Brain microvascular endothelial cell (primary cell): Measurements from ENCODE around the gene UNC5B.

Source experiments
- DNase-seq: peaks from one replicate; pipeline ENCODE4 v3.0.0-alpha.2; 2020
- H3K27ac ChIP-seq: fragments of 250-450 bp; sonication (Bioruptor Pico); 2 replicates; pipeline ENCODE4 v1.5.1; 2020; ENCODE audit warnings: mild to moderate bottlenecking, moderate library complexity
- H3K27me3 ChIP-seq: fragments of 250-450 bp; sonication (Bioruptor Pico); replicated peaks from 2 replicates; pipeline ENCODE4 v1.5.1; 2020; ENCODE audit warnings: mild to moderate bottlenecking
- H3K36me3 ChIP-seq: fragments of 250-450 bp; sonication (Bioruptor Pico); replicated peaks from 2 replicates; pipeline ENCODE4 v1.5.1; 2020; ENCODE audit warnings: mild to moderate bottlenecking
- H3K4me3 ChIP-seq: 2 replicates; pipeline ENCODE4 v1.5.1; 2011; ENCODE audit warnings: low read depth, mild to moderate bottlenecking, control low read depth, low read length, moderate library complexity
- CTCF ChIP-seq: IDR thresholded peaks from 2 replicates; pipeline ENCODE4 v1.5.1; 2011; ENCODE audit warnings: low read depth, mild to moderate bottlenecking, moderate library complexity, low read length, control low read depth, inconsistent platforms; ENCODE audit errors: missing control alignments
- in situ Hi-C: cut with HindIII; loops from 2 replicates; pipeline ENCODE4 v1.10.0; 2017; ENCODE audit warnings: low sequenced_read_pairs, low pct_ligation_motif_present

Gene UNC5B

GRCh38 chr10:71304914-71305313, 92.5 kb downstream of the UNC5B start:
- Histone ChIP-seq H3K27ac (no peak overlapping the region), H3K4me3 (no peak overlapping the region), H3K36me3 (no peaks in the 10 kb centered on the region), H3K27me3 (peaks cover 3% of the 10 kb centered on the region)
- TF ChIP-seq CTCF = no peak
- in situ Hi-C loops = no loop called here
- no peak for DNase-seq

GRCh38 chr10:71306979-71307378, 94.6 kb downstream of the UNC5B start:
- no peak for DNase-seq
- in situ Hi-C loops = no loop called here
- TF ChIP-seq CTCF = no peak
- no peaks in the 10 kb centered on the region for H3K36me3 ChIP-seq
- peaks cover 10% of the 10 kb centered on the region for H3K27me3 ChIP-seq
- H3K4me3 ChIP-seq = no peak overlapping the region
- no peak overlapping the region for H3K27ac ChIP-seq

- Histone ChIP-seq H3K27ac (no peak overlapping the region), H3K27me3 (peaks cover 10% of the 10 kb centered on the region), H3K4me3 (no peak overlapping the region), H3K36me3 (no peaks in the 10 kb centered on the region)
- no peak for DNase-seq
- in situ Hi-C loops = no loop called here
- no peak for TF ChIP-seq CTCF
Observed at GRCh38 chr10:71307469-71308085, 95.2 kb downstream of the UNC5B start.

- in situ Hi-C loops = no loop called here
- no peak overlapping the region for H3K4me3 ChIP-seq
- no peak for TF ChIP-seq CTCF
- H3K27ac ChIP-seq = no peak overlapping the region
- H3K27me3 ChIP-seq = peaks cover 10% of the 10 kb centered on the region
- no peaks in the 10 kb centered on the region for H3K36me3 ChIP-seq
- no peak for DNase-seq
Observed at GRCh38 chr10:71308244-71308643, 95.9 kb downstream of the UNC5B start.

- Histone ChIP-seq H3K27ac (no peak overlapping the region), H3K36me3 (no peaks in the 10 kb centered on the region), H3K4me3 (no peak overlapping the region), H3K27me3 (peaks cover 10% of the 10 kb centered on the region)
- no peak for DNase-seq
- TF ChIP-seq CTCF = no peak
- in situ Hi-C loops = no loop called here
Observed at GRCh38 chr10:71308985-71309384, 96.6 kb downstream of the UNC5B start.

- in situ Hi-C loops = no loop called here
- no peaks in the 10 kb centered on the region for H3K36me3 ChIP-seq
- no peak for TF ChIP-seq CTCF
Observed at GRCh38 chr10:71309919-71310318, 97.5 kb downstream of the UNC5B start.

More at GRCh38 chr10:71309919-71310318, 97.5 kb downstream of the UNC5B start:
- Histone ChIP-seq H3K4me3 (no peak overlapping the region), H3K27ac (no peak overlapping the region), H3K27me3 (peaks cover 10% of the 10 kb centered on the region)
- DNase-seq = no peak
